Gastroesophageal sphincter (tissue), 3 donors: ENCODE results near the gene FAM43B.

Source experiments
- EP300 ChIP-seq: sonication (generic); formaldehyde crosslinking; IDR thresholded peaks from one replicate; pipeline ENCODE4 v1.6.1; 2017; ENCODE audit warnings: antibody characterized with exemption, mild to moderate bottlenecking
- TF ChIP-seq, protein P1 (sequence below), 4 experiments: fragments of 200-600 bp in 2 of 4; fragments of 450-650 bp in 2 of 4; sonication (generic) in 1 of 4; IDR thresholded peaks; one replicate each; pipeline ENCODE4 v1.5.1; 2017 to 2019; ENCODE audit warnings: antibody characterized with exemption in 4 of 4, mild to moderate bottlenecking in 2 of 4, moderate library complexity in 2 of 4

GRCh38 chr1:20528221-20528620 lies 24.2 kb upstream of the FAM43B start:
- TF ChIP-seq, protein P1, sequence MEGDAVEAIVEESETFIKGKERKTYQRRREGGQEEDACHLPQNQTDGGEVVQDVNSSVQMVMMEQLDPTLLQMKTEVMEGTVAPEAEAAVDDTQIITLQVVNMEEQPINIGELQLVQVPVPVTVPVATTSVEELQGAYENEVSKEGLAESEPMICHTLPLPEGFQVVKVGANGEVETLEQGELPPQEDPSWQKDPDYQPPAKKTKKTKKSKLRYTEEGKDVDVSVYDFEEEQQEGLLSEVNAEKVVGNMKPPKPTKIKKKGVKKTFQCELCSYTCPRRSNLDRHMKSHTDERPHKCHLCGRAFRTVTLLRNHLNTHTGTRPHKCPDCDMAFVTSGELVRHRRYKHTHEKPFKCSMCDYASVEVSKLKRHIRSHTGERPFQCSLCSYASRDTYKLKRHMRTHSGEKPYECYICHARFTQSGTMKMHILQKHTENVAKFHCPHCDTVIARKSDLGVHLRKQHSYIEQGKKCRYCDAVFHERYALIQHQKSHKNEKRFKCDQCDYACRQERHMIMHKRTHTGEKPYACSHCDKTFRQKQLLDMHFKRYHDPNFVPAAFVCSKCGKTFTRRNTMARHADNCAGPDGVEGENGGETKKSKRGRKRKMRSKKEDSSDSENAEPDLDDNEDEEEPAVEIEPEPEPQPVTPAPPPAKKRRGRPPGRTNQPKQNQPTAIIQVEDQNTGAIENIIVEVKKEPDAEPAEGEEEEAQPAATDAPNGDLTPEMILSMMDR (IDR thresholded peaks at IDR 0.05), result no peak
- no peak for TF ChIP-seq EP300
